ENCODE results near the gene SIRT4. TPM values are rescaled to one million over a fixed set of nuclear protein-coding genes. Genes with fewer than 3 reads are reported as not detected.
A peak's percentile ranks its signal among the peaks of the same experiment; 100 is the strongest.

The SIRT4 gene
- polyA plus RNA-seq, 1 donor = 3.2 TPM

DNA sequence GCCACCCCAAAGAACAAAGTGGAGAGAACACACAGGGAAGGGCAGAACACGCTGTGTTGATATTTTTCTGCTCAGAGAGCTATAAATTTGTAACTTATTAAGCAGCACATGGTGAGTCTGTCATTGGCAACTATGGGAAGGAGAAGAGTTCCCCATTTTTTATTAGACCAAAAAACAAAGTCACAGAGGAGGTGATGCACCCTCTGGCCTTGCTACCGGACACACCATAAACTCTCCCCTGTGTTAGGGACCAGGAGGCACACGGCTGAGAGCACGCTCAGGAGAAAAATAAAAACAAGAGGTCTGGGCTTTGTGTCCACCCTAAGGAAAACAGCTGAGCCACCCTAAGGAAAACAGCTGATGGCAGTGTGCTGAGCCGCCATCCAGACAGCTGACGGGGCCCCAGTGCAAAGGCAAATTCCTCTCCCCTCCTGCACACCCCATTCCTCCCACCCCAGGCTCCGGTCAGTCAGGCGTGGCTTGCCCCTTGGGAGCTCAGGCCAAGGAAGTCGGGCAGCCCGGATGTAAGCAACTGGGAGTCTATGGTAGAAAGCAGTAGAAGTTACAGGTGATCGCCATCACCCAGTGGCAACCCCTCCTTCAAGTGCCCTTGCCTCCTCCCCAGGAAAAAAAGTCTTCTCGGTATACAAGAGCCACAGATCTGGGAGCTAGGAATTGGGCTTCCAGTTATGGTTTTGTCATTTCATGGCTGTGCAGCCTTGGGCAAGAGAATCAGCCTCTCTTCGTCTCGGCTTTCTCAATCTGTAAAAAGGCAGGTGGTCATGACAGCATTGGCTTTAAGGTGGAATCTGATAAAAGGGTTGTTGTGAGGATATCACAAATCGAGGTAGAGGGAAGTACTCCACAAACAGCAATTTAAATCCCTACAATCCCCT is 39.0 kb upstream of the SIRT4 start:
- WGBS (ENCODE audit: insufficient coverage, low lambda C conversion rate) = 20% methylated on average over 1 of the region's 15 CpGs
- peaks cover 59% of the 10 kb centered on the region for H3K4me1 ChIP-seq (ENCODE audit: control insufficient read depth, insufficient read depth, low read length)

DNA sequence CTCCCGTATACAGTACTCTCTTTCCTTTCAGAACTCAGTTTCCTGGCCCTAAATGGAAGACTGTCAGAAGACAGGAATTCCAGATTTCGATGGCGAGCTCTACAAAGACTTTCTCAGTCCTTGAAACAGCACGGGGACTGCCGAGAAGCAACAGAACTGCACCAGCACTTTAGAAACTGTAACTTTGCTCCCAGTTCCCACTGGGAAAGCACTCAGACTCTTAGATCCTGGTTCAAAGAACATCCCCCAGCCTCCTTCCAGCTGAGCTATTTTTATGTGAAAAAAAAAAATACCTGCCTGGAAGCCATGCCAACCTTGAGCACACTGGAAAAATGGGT is 38.4 kb upstream of the SIRT4 start:
- H3K4me3 ChIP-seq (ENCODE audit: low read length) = peak overlapping the region; percentile 93
- DNase-seq = peak in 1 of 2 donors; percentile 51
- peaks cover 57% of the 10 kb centered on the region for H3K4me1 ChIP-seq (ENCODE audit: control insufficient read depth, insufficient read depth, low read length)
- H3K27me3 ChIP-seq (ENCODE audit: control insufficient read depth, insufficient read depth, low read length) = no peaks in the 10 kb centered on the region
- no peaks in the 10 kb centered on the region for H3K36me3 ChIP-seq (ENCODE audit: control insufficient read depth, insufficient read depth, low read length)
- H3K9me3 ChIP-seq (ENCODE audit: control insufficient read depth, low read depth, low read length) = no peaks in the 10 kb centered on the region
- WGBS (ENCODE audit: insufficient coverage, low lambda C conversion rate) = no CpG with 5 or more reads among the region's 5 CpGs
- peak overlapping the region; percentile 57 for H3K27ac ChIP-seq (ENCODE audit: low read length)

More for the DNA sequence above, 39.0 kb upstream of the SIRT4 start:
- no peaks in the 10 kb centered on the region for H3K36me3 ChIP-seq (ENCODE audit: control insufficient read depth, insufficient read depth, low read length)
- peak overlapping the region; percentile 57 for H3K27ac ChIP-seq (ENCODE audit: low read length)
- H3K27me3 ChIP-seq (ENCODE audit: control insufficient read depth, insufficient read depth, low read length) = no peaks in the 10 kb centered on the region
- peak; percentile 23 to 51 for DNase-seq
- H3K9me3 ChIP-seq (ENCODE audit: control insufficient read depth, low read depth, low read length) = no peaks in the 10 kb centered on the region
- H3K4me3 ChIP-seq (ENCODE audit: low read length) = peak overlapping the region; percentile 93

DNA sequence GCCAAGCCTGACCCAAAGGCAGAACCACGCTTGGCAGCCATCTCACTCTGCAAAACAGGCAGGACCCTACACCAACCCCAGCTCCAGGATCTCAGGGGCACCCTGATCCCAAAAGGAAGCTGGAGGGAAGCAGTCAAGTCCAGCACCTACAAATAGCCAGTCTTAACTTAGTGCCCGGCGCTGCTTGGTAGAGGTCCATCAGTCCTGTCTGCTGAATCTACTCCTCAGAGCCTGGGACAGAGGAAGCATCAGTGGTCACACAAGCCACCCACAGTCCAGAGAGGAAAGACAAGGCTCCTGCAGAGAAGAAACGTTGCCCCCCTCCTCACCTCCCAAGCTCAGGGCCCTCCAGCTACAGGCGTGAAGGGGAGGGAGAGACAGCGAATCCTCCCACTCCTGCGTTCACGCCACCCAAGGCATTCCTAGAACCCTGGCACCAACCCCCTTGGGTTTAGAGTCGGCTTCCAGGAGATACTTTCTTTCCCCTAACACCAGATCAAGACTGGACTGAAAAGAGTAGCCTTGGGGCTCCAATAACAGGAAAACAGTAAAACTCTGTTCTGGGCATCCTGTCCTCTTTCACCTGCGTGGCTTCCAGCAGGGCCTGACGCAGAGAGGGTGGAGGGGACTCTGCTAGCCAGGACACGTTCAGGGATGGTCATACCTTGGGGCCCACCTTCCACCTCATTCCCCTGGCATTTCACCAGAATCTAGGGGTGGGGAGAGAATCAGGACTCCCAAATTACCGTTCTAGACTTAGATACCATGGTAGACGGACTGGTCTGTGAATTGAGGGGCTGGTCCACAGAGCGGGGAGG is 37.8 kb upstream of the SIRT4 start:
- DNase-seq = peak in 1 of 2 donors; percentile 31
- peak overlapping the region; percentile 57 for H3K27ac ChIP-seq (ENCODE audit: low read length)
- WGBS (ENCODE audit: insufficient coverage, low lambda C conversion rate) = 17% methylated on average over 2 of the region's 15 CpGs

GRCh38 chr12:120264904-120265472 is 37.1 kb upstream of the SIRT4 start:
- WGBS (ENCODE audit: insufficient coverage, low lambda C conversion rate) = no CpG with 5 or more reads among the region's 29 CpGs
- H3K36me3 ChIP-seq (ENCODE audit: control insufficient read depth, insufficient read depth, low read length) = no peaks in the 10 kb centered on the region
- H3K4me1 ChIP-seq (ENCODE audit: control insufficient read depth, insufficient read depth, low read length) = peaks cover 48% of the 10 kb centered on the region
- no peaks in the 10 kb centered on the region for H3K9me3 ChIP-seq (ENCODE audit: control insufficient read depth, low read depth, low read length)
- H3K27me3 ChIP-seq (ENCODE audit: control insufficient read depth, insufficient read depth, low read length) = no peaks in the 10 kb centered on the region
- DNase-seq = peak in 1 of 2 donors; percentile 35
- peak overlapping the region; percentile 57 for H3K27ac ChIP-seq (ENCODE audit: low read length)
- peak overlapping the region; percentile 93 for H3K4me3 ChIP-seq (ENCODE audit: low read length)

More for the DNA sequence above, 37.8 kb upstream of the SIRT4 start:
- H3K9me3 ChIP-seq (ENCODE audit: control insufficient read depth, low read depth, low read length) = no peaks in the 10 kb centered on the region
- no peaks in the 10 kb centered on the region for H3K27me3 ChIP-seq (ENCODE audit: control insufficient read depth, insufficient read depth, low read length)
- H3K4me3 ChIP-seq (ENCODE audit: low read length) = peak overlapping the region; percentile 93
- H3K36me3 ChIP-seq (ENCODE audit: control insufficient read depth, insufficient read depth, low read length) = no peaks in the 10 kb centered on the region
- H3K4me1 ChIP-seq (ENCODE audit: control insufficient read depth, insufficient read depth, low read length) = peaks cover 54% of the 10 kb centered on the region

GRCh38 chr12:120265473-120266179 is 36.5 kb upstream of the SIRT4 start, which contains the start of gene PXN:
Gene PXN (minus strand): TSS chr12:120265730. CDS start chr12:120265629, 101 bp downstream.
- no CpG with 5 or more reads among the region's 81 CpGs for WGBS (ENCODE audit: insufficient coverage, low lambda C conversion rate)
- no peaks in the 10 kb centered on the region for H3K9me3 ChIP-seq (ENCODE audit: control insufficient read depth, low read depth, low read length)
- peak within 1 kb of the TSS; percentile 57 for H3K27ac ChIP-seq (ENCODE audit: low read length)
- H3K27me3 ChIP-seq (ENCODE audit: control insufficient read depth, insufficient read depth, low read length) = no peaks in the 10 kb centered on the region
- no peaks in the 10 kb centered on the region for H3K36me3 ChIP-seq (ENCODE audit: control insufficient read depth, insufficient read depth, low read length)
- DNase-seq = peak; percentile 72 to 74
- peak within 1 kb of the TSS; percentile 93 for H3K4me3 ChIP-seq (ENCODE audit: low read length)
- H3K4me1 ChIP-seq (ENCODE audit: control insufficient read depth, insufficient read depth, low read length) = peaks cover 48% of the 10 kb centered on the region

GRCh38 chr12:120266180-120266870 is 35.8 kb upstream of the SIRT4 start:
- H3K27ac ChIP-seq (ENCODE audit: low read length) = peak overlapping the region; percentile 13
- WGBS (ENCODE audit: insufficient coverage, low lambda C conversion rate) = 82% methylated on average over 2 of the region's 8 CpGs
- DNase-seq = no peak
- no peak overlapping the region for H3K4me3 ChIP-seq (ENCODE audit: low read length)
- H3K4me1 ChIP-seq (ENCODE audit: control insufficient read depth, insufficient read depth, low read length) = peaks cover 48% of the 10 kb centered on the region
- H3K9me3 ChIP-seq (ENCODE audit: control insufficient read depth, low read depth, low read length) = no peaks in the 10 kb centered on the region
- no peaks in the 10 kb centered on the region for H3K27me3 ChIP-seq (ENCODE audit: control insufficient read depth, insufficient read depth, low read length)
- no peaks in the 10 kb centered on the region for H3K36me3 ChIP-seq (ENCODE audit: control insufficient read depth, insufficient read depth, low read length)

GRCh38 chr12:120267736-120268135 is 34.4 kb upstream of the SIRT4 start:
- no peaks in the 10 kb centered on the region for H3K9me3 ChIP-seq (ENCODE audit: control insufficient read depth, low read depth, low read length)
- no peaks in the 10 kb centered on the region for H3K36me3 ChIP-seq (ENCODE audit: control insufficient read depth, insufficient read depth, low read length)
- peak; percentile 74 to 85 for DNase-seq
- H3K4me1 ChIP-seq (ENCODE audit: control insufficient read depth, insufficient read depth, low read length) = peaks cover 35% of the 10 kb centered on the region
- 80% methylated on average over 1 of the region's 4 CpGs for WGBS (ENCODE audit: insufficient coverage, low lambda C conversion rate)
- peak overlapping the region; percentile 72 for H3K27ac ChIP-seq (ENCODE audit: low read length)
- no peak overlapping the region for H3K4me3 ChIP-seq (ENCODE audit: low read length)
- H3K27me3 ChIP-seq (ENCODE audit: control insufficient read depth, insufficient read depth, low read length) = no peaks in the 10 kb centered on the region

DNA sequence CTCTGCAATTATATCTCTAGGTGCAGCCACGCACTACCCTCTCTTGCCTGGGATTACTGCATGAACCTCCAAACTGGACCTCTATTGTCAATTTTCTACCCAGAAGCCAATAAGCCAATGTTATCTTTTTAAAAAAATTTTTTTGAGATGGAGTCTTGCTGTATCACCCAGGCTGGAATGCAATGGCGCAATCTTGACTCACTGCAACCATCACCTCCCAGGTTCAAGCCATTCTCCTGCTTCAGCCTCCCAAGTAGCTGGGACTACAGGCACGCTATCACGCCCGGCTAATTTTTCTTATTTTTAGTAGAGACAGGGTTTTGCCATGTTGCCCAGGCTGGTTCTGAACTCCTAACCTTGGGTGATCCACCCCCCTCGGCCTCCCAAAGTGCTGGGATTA is 25.4 kb upstream of the SIRT4 start:
- no peak for DNase-seq
- Histone ChIP-seq H3K27me3 (ENCODE audit: control insufficient read depth, insufficient read depth, low read length) (no peaks in the 10 kb centered on the region), H3K4me1 (ENCODE audit: control insufficient read depth, insufficient read depth, low read length) (no peaks in the 10 kb centered on the region), H3K27ac (ENCODE audit: low read length) (no peak overlapping the region), H3K4me3 (ENCODE audit: low read length) (no peak overlapping the region), H3K9me3 (ENCODE audit: control insufficient read depth, low read depth, low read length) (peaks cover 11% of the 10 kb centered on the region), H3K36me3 (ENCODE audit: control insufficient read depth, insufficient read depth, low read length) (no peaks in the 10 kb centered on the region)
- WGBS (ENCODE audit: insufficient coverage, low lambda C conversion rate) = 100% methylated on average over 1 of the region's 6 CpGs

DNA sequence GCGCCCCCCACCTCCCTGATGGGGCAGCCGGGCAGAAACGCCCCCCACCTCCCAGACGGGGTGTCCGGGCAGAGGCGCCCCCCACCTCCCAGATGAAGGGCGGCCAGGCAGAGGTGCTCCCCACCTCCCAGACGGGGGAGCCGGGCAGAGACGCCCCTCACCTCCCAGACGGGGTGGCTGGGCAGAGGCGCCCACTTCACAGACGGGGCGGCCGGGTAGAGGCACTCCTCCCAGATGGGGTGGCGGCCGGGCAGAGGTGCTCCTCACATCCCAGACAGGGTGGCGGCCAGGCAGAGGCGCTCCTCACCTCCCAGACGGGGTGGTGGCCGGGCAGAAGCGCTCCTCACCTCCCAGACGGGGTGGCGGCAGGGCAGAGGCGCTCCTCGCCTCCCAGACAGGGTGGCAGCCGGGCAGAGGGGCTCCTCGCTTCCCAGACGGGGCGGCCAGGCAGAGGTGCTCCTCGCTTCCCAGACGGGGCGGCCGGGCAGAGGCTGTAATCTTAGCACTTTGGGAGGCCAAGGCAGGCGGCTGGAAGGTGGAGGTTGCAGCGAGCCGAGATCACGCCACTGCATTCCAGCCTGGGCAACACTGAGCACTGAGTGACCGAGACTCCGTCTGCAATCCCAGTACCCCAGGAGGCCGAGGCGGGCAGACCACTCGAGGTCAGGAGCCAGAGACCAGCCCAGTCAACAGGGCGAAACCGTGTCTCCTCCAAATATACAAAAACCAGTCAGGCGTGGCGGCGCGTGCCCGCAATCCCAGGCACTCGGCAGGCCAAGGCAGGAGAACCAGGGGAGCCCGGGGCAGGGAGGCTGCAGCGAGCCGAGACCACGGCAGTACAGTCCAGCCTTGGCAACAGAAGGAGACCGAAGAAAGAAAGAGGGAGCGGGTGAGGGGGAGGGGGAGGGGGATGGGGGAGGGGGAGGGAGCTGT is 23.7 kb upstream of the SIRT4 start:
- H3K27ac ChIP-seq (ENCODE audit: low read length) = peak overlapping the region; percentile 29
- no CpG with 5 or more reads among the region's 57 CpGs for WGBS (ENCODE audit: insufficient coverage, low lambda C conversion rate)
- H3K27me3 ChIP-seq (ENCODE audit: control insufficient read depth, insufficient read depth, low read length) = no peaks in the 10 kb centered on the region
- no peak overlapping the region for H3K4me3 ChIP-seq (ENCODE audit: low read length)
- H3K4me1 ChIP-seq (ENCODE audit: control insufficient read depth, insufficient read depth, low read length) = no peaks in the 10 kb centered on the region
- H3K36me3 ChIP-seq (ENCODE audit: control insufficient read depth, insufficient read depth, low read length) = no peaks in the 10 kb centered on the region
- peaks cover 15% of the 10 kb centered on the region for H3K9me3 ChIP-seq (ENCODE audit: control insufficient read depth, low read depth, low read length)
- DNase-seq = no peak
